HG03064 (cell line): ENCODE data around the gene ARIH2.

Experiments used
- ATAC-seq: cut with Tn5 transposase; IDR thresholded peaks from one replicate; pipeline ENCODE4 v1.9.1; 2021; ENCODE audit warnings: low read depth; ENCODE audit not compliant: unreplicated experiment

ARIH2 gene

GRCh38 chr3:49030321-49030720 lies 111.7 kb downstream of the ARIH2 start:
- ATAC-seq = no peak

- no peak for ATAC-seq
Observed at GRCh38 chr3:49032646-49033304, 114.1 kb downstream of the ARIH2 start.

- no peak for ATAC-seq
Observed at GRCh38 chr3:49034650-49035049, 116.0 kb downstream of the ARIH2 start.

DNA sequence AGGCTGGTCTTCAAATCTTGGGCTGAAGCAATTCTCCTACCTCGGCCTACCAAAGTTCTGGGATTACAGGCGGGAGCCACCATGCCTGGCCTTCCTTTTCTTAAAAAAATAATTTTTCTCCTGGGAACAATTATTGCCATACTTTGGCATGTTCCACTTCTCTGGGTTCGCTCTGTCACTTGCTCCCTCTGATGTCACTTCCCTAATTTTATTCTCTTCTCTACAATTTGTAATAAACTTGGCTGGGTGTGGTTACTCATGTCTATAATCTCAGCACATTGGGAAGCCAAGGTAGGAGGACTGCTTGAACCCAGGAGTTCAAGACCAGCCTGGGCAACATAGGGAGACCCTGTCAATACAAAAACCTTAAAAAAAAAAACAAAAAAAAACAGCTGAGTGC lies 116.6 kb downstream of the ARIH2 start:
- no peak for ATAC-seq
